ENCODE results near the gene ARX.

- TF ChIP-seq EZH2 (IDR thresholded peaks at IDR 0.05; ENCODE audit: borderline replicate concordance, low read depth, low read length, severe bottlenecking) (no peak), CTCF (IDR thresholded peaks at IDR 0.05; ENCODE audit: extremely low read depth in 1 of 2, insufficient read depth in 1 of 2, low read depth in 1 of 2, low read length in 2 of 2) (no peak), POLR2AphosphoS5 (IDR thresholded peaks at IDR 0.05; ENCODE audit: insufficient read depth, low read depth, low read length) (no peak), MAX (IDR thresholded peaks at IDR 0.05; ENCODE audit: insufficient read depth, insufficient read length) (no peak), POLR2A (IDR thresholded peaks at IDR 0.05; ENCODE audit: low read depth, low read length) (no peak), JUN (IDR thresholded peaks at IDR 0.05; ENCODE audit: borderline replicate concordance, insufficient read depth, insufficient read length, low read depth) (no peak), GATA2 (IDR thresholded peaks at IDR 0.05; ENCODE audit: insufficient read depth, insufficient read length, low read depth, low read length) (no peak)
Measured at GRCh38 chrX:25048178-25048577, 32.4 kb upstream of the ARX start.
